Activated CD4-positive, alpha-beta T cell treated with anti-CD3 and anti-CD28 coated beads, Interleukin-2, amount 50 U/mL, for 24 hours (primary cell): ENCODE data around the gene ATAD3B.

Experiments used
- DNase-seq, 2 donors: peaks; one replicate each; pipeline ENCODE4 v3.0.0-alpha.2; 2020; ENCODE audit warnings: low read depth in 1 of 2, low spot score in 1 of 2

The ATAD3B gene

GRCh38 chr1:1544544-1544943 lies 73.0 kb downstream of the ATAD3B start:
- no peak for DNase-seq
